Mesendoderm (in vitro differentiated cells): Measurements from ENCODE around the gene FAM171A1.

Experiments used
- DNase-seq: peaks from one replicate; pipeline ENCODE4 v3.0.0; 2013
- H2AK5ac ChIP-seq: 2 replicates; pipeline ENCODE4 v1.6.1; 2013; ENCODE audit warnings: low read length, inconsistent platforms
- H2BK120ac ChIP-seq: 2 replicates; pipeline ENCODE4 v1.6.1; 2013; ENCODE audit warnings: low read depth, mild to moderate bottlenecking, low read length, moderate library complexity, mixed read lengths
- H2BK15ac ChIP-seq: replicated peaks from 2 replicates; pipeline ENCODE4 v1.6.1; 2013; ENCODE audit warnings: low read depth, mild to moderate bottlenecking, moderate library complexity
- H2BK5ac ChIP-seq: 2 replicates; pipeline ENCODE4 v1.6.1; 2013; ENCODE audit warnings: low read length, inconsistent platforms
- H3K18ac ChIP-seq: 2 replicates; pipeline ENCODE4 v1.6.1; 2013; ENCODE audit warnings: mild to moderate bottlenecking, low read length, mixed read lengths
- H3K23ac ChIP-seq: one replicate; pipeline ENCODE4 v1.6.1; 2013; ENCODE audit warnings: low read length
- H3K27ac ChIP-seq: 2 replicates; pipeline ENCODE4 v1.5.1; 2013; ENCODE audit warnings: low read depth, mild to moderate bottlenecking, inconsistent platforms, low read length, moderate library complexity
- H3K27me3 ChIP-seq: 2 replicates; pipeline ENCODE4 v1.6.1; 2013; ENCODE audit warnings: low read length, control low read depth, mild to moderate bottlenecking, inconsistent platforms; ENCODE audit not compliant: insufficient read depth, poor library complexity
- H3K36me3 ChIP-seq: 2 replicates; pipeline ENCODE4 v1.6.1; 2013; ENCODE audit warnings: low read length, inconsistent platforms; ENCODE audit not compliant: control insufficient read depth, insufficient read depth
- H3K4ac ChIP-seq: one replicate; pipeline ENCODE4 v1.6.1; 2013; ENCODE audit warnings: low read depth, mild to moderate bottlenecking, low read length, moderate library complexity
- H3K4me1 ChIP-seq: 2 replicates; pipeline ENCODE4 v1.6.1; 2013; ENCODE audit warnings: low read depth, low read length, inconsistent platforms; ENCODE audit not compliant: control insufficient read depth
- H3K4me2 ChIP-seq: 2 replicates; pipeline ENCODE4 v1.6.1; 2013; ENCODE audit warnings: low read length
- H3K4me3 ChIP-seq: 2 replicates; pipeline ENCODE4 v1.5.1; 2013; ENCODE audit warnings: mild to moderate bottlenecking, low read length
- H3K56ac ChIP-seq: one replicate; pipeline ENCODE4 v1.6.1; 2013; ENCODE audit warnings: low read length
- H3K79me1 ChIP-seq: 2 replicates; pipeline ENCODE4 v1.6.1; 2013; ENCODE audit warnings: low read length, inconsistent platforms
- H3K79me2 ChIP-seq: 2 replicates; pipeline ENCODE4 v1.6.1; 2013; ENCODE audit warnings: mild to moderate bottlenecking, low read length; ENCODE audit not compliant: control insufficient read depth, insufficient read depth
- H3K9ac ChIP-seq: 2 replicates; pipeline ENCODE4 v1.6.1; 2013; ENCODE audit warnings: low read length, inconsistent platforms
- H4K5ac ChIP-seq: one replicate; pipeline ENCODE4 v1.6.1; 2013; ENCODE audit warnings: low read length
- H4K8ac ChIP-seq: one replicate; pipeline ENCODE4 v1.6.1; 2013; ENCODE audit warnings: low read depth, mild to moderate bottlenecking, control low read depth, low read length, moderate library complexity
- WGBS: extraction: QIAGEN DNeasy Blood & Tissue Kit; methylation state at CpG from one replicate; pipeline ENCODE4 v1.1.7; 2013; ENCODE audit warnings: low lambda C conversion rate, missing lambda C conversion rate; ENCODE audit not compliant: insufficient coverage; ENCODE audit errors: extremely low coverage; 5-methylcytosine and 5-hydroxymethylcytosine counted together

The FAM171A1 gene

GRCh38 chr10:15254808-15255648 lies 116.1 kb downstream of the FAM171A1 start:
- no peak overlapping the region for H3K4ac ChIP-seq
- DNase-seq: peak; percentile 71
- no peak overlapping the region for H3K23ac ChIP-seq
- peaks cover 2% of the 10 kb centered on the region for H3K79me2 ChIP-seq
- H3K4me1 ChIP-seq: peaks cover 17% of the 10 kb centered on the region
- H3K9ac ChIP-seq: peak overlapping the region; percentile 25
- no peak overlapping the region for H2BK15ac ChIP-seq
- no peaks in the 10 kb centered on the region for H3K27me3 ChIP-seq
- peak overlapping the region; percentile 65 for H3K56ac ChIP-seq
- no peaks in the 10 kb centered on the region for H3K36me3 ChIP-seq
- peak overlapping the region; percentile 27 for H3K4me2 ChIP-seq
- WGBS: no CpG with 5 or more reads among the region's 10 CpGs
- H3K18ac ChIP-seq: peak overlapping the region; percentile 16
- peaks cover 7% of the 10 kb centered on the region for H3K79me1 ChIP-seq
- H4K5ac ChIP-seq: no peak overlapping the region
- H3K4me3 ChIP-seq: no peak overlapping the region
- H3K27ac ChIP-seq: peak overlapping the region; percentile 71
- no peak overlapping the region for H4K8ac ChIP-seq
- H2BK120ac ChIP-seq: no peak overlapping the region
- peak overlapping the region; percentile 35 for H2BK5ac ChIP-seq
- H2AK5ac ChIP-seq: no peak overlapping the region

GRCh38 chr10:15253951-15254807 lies 116.9 kb downstream of the FAM171A1 start:
- Histone ChIP-seq H3K27ac (peak overlapping the region; percentile 71), H3K27me3 (no peaks in the 10 kb centered on the region), H2BK120ac (no peak overlapping the region), H4K8ac (no peak overlapping the region), H2BK5ac (peak overlapping the region; percentile 35), H2BK15ac (no peak overlapping the region), H3K4me2 (peak overlapping the region; percentile 27), H3K79me2 (peaks cover 2% of the 10 kb centered on the region), H4K5ac (no peak overlapping the region), H3K79me1 (peaks cover 7% of the 10 kb centered on the region), H3K18ac (peak overlapping the region; percentile 16), H3K23ac (peak overlapping the region; percentile 91), H3K4me1 (peaks cover 17% of the 10 kb centered on the region), H3K36me3 (no peaks in the 10 kb centered on the region), H3K4ac (no peak overlapping the region), H3K9ac (peak overlapping the region; percentile 25), H2AK5ac (no peak overlapping the region), H3K4me3 (no peak overlapping the region), H3K56ac (peak overlapping the region; percentile 65)
- no peak for DNase-seq
- WGBS: no CpG with 5 or more reads among the region's 16 CpGs

GRCh38 chr10:15252396-15252795 lies 118.7 kb downstream of the FAM171A1 start:
- Histone ChIP-seq H3K23ac (no peak overlapping the region), H3K4ac (no peak overlapping the region), H3K4me1 (peaks cover 17% of the 10 kb centered on the region), H3K36me3 (no peaks in the 10 kb centered on the region), H2BK5ac (no peak overlapping the region), H4K8ac (no peak overlapping the region), H2BK120ac (no peak overlapping the region), H3K27me3 (no peaks in the 10 kb centered on the region), H3K56ac (no peak overlapping the region), H3K4me3 (no peak overlapping the region), H4K5ac (no peak overlapping the region), H3K79me1 (peaks cover 2% of the 10 kb centered on the region), H3K79me2 (no peaks in the 10 kb centered on the region), H3K27ac (no peak overlapping the region), H3K18ac (no peak overlapping the region), H2BK15ac (no peak overlapping the region), H3K9ac (no peak overlapping the region), H2AK5ac (no peak overlapping the region), H3K4me2 (no peak overlapping the region)
- no peak for DNase-seq
- WGBS: no CpG with 5 or more reads among the region's 11 CpGs

- no peak overlapping the region for H2BK15ac ChIP-seq
- DNase-seq: no peak
- peaks cover 2% of the 10 kb centered on the region for H3K79me1 ChIP-seq
- H4K5ac ChIP-seq: no peak overlapping the region
- no peak overlapping the region for H3K23ac ChIP-seq
- H3K4ac ChIP-seq: no peak overlapping the region
- no peak overlapping the region for H2BK5ac ChIP-seq
- H3K9ac ChIP-seq: no peak overlapping the region
- no peaks in the 10 kb centered on the region for H3K79me2 ChIP-seq
- WGBS: no CpG with 5 or more reads among the region's 11 CpGs
- no peaks in the 10 kb centered on the region for H3K27me3 ChIP-seq
- no peak overlapping the region for H3K56ac ChIP-seq
- H3K4me2 ChIP-seq: no peak overlapping the region
- no peak overlapping the region for H2AK5ac ChIP-seq
- no peak overlapping the region for H3K4me3 ChIP-seq
- H2BK120ac ChIP-seq: no peak overlapping the region
- H3K18ac ChIP-seq: no peak overlapping the region
- H3K27ac ChIP-seq: no peak overlapping the region
- no peaks in the 10 kb centered on the region for H3K36me3 ChIP-seq
- no peak overlapping the region for H4K8ac ChIP-seq
- H3K4me1 ChIP-seq: peaks cover 17% of the 10 kb centered on the region
These were observed 119.2 kb downstream of the FAM171A1 start for GRCh38 chr10:15251791-15252380.

GRCh38 chr10:15245530-15245929 lies 125.6 kb downstream of the FAM171A1 start:
- no peak overlapping the region for H4K5ac ChIP-seq
- H3K4me1 ChIP-seq: no peaks in the 10 kb centered on the region
- H3K4ac ChIP-seq: no peak overlapping the region
- no peak overlapping the region for H2BK5ac ChIP-seq
- H3K9ac ChIP-seq: no peak overlapping the region
- no peak overlapping the region for H2AK5ac ChIP-seq
- no peak overlapping the region for H3K56ac ChIP-seq
- no peak overlapping the region for H3K23ac ChIP-seq
- no peak overlapping the region for H3K4me2 ChIP-seq
- no peaks in the 10 kb centered on the region for H3K36me3 ChIP-seq
- no CpG with 5 or more reads among the region's 3 CpGs for WGBS
- H3K4me3 ChIP-seq: no peak overlapping the region
- no peak overlapping the region for H2BK120ac ChIP-seq
- peaks cover 3% of the 10 kb centered on the region for H3K79me1 ChIP-seq
- H3K27me3 ChIP-seq: no peaks in the 10 kb centered on the region
- H4K8ac ChIP-seq: no peak overlapping the region
- H3K79me2 ChIP-seq: no peaks in the 10 kb centered on the region
- H3K18ac ChIP-seq: no peak overlapping the region
- no peak overlapping the region for H3K27ac ChIP-seq
- H2BK15ac ChIP-seq: no peak overlapping the region
- peak; percentile 64 for DNase-seq
